ENCODE measurements around the gene PCDH10.

The PCDH10 gene

GRCh38 chr4:133149932-133150471 is 908 bp downstream of the PCDH10 start:
- no peak for DNase-seq (ENCODE audit: low spot score)
- H3K27me3 ChIP-seq (ENCODE audit: insufficient read depth, poor library complexity, severe bottlenecking): peaks cover 96% of the 10 kb centered on the region
- no peaks in the 10 kb centered on the region for H3K9me3 ChIP-seq (ENCODE audit: severe bottlenecking)
- H3K36me3 ChIP-seq (ENCODE audit: low read depth): no peaks in the 10 kb centered on the region
- H3K27ac ChIP-seq (ENCODE audit: poor library complexity, severe bottlenecking): no peak overlapping the region
- H3K4me3 ChIP-seq (ENCODE audit: severe bottlenecking): peak overlapping the region; percentile 32
- no peak for ATAC-seq (ENCODE audit: low read depth)
- no peaks in the 10 kb centered on the region for H3K4me1 ChIP-seq (ENCODE audit: insufficient read depth, poor library complexity, severe bottlenecking)
- no peak for TF ChIP-seq CTCF (IDR thresholded peaks at IDR 0.05; ENCODE audit: poor library complexity, severe bottlenecking)

GRCh38 chr4:133150486-133151340 is 1.6 kb downstream of the PCDH10 start:
- Histone ChIP-seq H3K4me3 (ENCODE audit: severe bottlenecking) (peak overlapping the region; percentile 2), H3K27me3 (ENCODE audit: insufficient read depth, poor library complexity, severe bottlenecking) (peaks cover 93% of the 10 kb centered on the region), H3K4me1 (ENCODE audit: insufficient read depth, poor library complexity, severe bottlenecking) (no peaks in the 10 kb centered on the region), H3K36me3 (ENCODE audit: low read depth) (no peaks in the 10 kb centered on the region), H3K27ac (ENCODE audit: poor library complexity, severe bottlenecking) (no peak overlapping the region), H3K9me3 (ENCODE audit: severe bottlenecking) (no peaks in the 10 kb centered on the region)
- no peak for TF ChIP-seq CTCF (IDR thresholded peaks at IDR 0.05; ENCODE audit: poor library complexity, severe bottlenecking)
- ATAC-seq (ENCODE audit: low read depth) (peak; percentile 19), DNase-seq (ENCODE audit: low spot score) (no peak)

GRCh38 chr4:133151341-133151690 is 2.2 kb downstream of the PCDH10 start:
- H3K27ac ChIP-seq (ENCODE audit: poor library complexity, severe bottlenecking): no peak overlapping the region
- DNase-seq (ENCODE audit: low spot score): no peak
- H3K9me3 ChIP-seq (ENCODE audit: severe bottlenecking): no peaks in the 10 kb centered on the region
- peak; percentile 4; the same call in 1 of the 3 replicates for ATAC-seq (ENCODE audit: low read depth)
- H3K27me3 ChIP-seq (ENCODE audit: insufficient read depth, poor library complexity, severe bottlenecking): peaks cover 91% of the 10 kb centered on the region
- no peak for TF ChIP-seq CTCF (IDR thresholded peaks at IDR 0.05; ENCODE audit: poor library complexity, severe bottlenecking)
- H3K36me3 ChIP-seq (ENCODE audit: low read depth): no peaks in the 10 kb centered on the region
- no peaks in the 10 kb centered on the region for H3K4me1 ChIP-seq (ENCODE audit: insufficient read depth, poor library complexity, severe bottlenecking)
- peak overlapping the region; percentile 4 for H3K4me3 ChIP-seq (ENCODE audit: severe bottlenecking)

GRCh38 chr4:133151691-133152329 is 2.7 kb downstream of the PCDH10 start:
- no peaks in the 10 kb centered on the region for H3K9me3 ChIP-seq (ENCODE audit: severe bottlenecking)
- H3K36me3 ChIP-seq (ENCODE audit: low read depth): no peaks in the 10 kb centered on the region
- peaks cover 86% of the 10 kb centered on the region for H3K27me3 ChIP-seq (ENCODE audit: insufficient read depth, poor library complexity, severe bottlenecking)
- H3K27ac ChIP-seq (ENCODE audit: poor library complexity, severe bottlenecking): no peak overlapping the region
- peak overlapping the region; percentile 4 for H3K4me3 ChIP-seq (ENCODE audit: severe bottlenecking)
- peak; percentile 21 for TF ChIP-seq CTCF (IDR thresholded peaks at IDR 0.05; ENCODE audit: poor library complexity, severe bottlenecking)
- no peaks in the 10 kb centered on the region for H3K4me1 ChIP-seq (ENCODE audit: insufficient read depth, poor library complexity, severe bottlenecking)
- DNase-seq (ENCODE audit: low spot score): no peak
- ATAC-seq (ENCODE audit: low read depth): no peak

All from RWPE2 (cell line).